NCI-H526 (cell line): ENCODE results near the gene FOCAD.

Source experiments
- DNase-seq, 2 experiments: peaks; one replicate each; lab custom pipeline; 2025; lab: John Stamatoyannopoulos, UW

FOCAD gene

DNA sequence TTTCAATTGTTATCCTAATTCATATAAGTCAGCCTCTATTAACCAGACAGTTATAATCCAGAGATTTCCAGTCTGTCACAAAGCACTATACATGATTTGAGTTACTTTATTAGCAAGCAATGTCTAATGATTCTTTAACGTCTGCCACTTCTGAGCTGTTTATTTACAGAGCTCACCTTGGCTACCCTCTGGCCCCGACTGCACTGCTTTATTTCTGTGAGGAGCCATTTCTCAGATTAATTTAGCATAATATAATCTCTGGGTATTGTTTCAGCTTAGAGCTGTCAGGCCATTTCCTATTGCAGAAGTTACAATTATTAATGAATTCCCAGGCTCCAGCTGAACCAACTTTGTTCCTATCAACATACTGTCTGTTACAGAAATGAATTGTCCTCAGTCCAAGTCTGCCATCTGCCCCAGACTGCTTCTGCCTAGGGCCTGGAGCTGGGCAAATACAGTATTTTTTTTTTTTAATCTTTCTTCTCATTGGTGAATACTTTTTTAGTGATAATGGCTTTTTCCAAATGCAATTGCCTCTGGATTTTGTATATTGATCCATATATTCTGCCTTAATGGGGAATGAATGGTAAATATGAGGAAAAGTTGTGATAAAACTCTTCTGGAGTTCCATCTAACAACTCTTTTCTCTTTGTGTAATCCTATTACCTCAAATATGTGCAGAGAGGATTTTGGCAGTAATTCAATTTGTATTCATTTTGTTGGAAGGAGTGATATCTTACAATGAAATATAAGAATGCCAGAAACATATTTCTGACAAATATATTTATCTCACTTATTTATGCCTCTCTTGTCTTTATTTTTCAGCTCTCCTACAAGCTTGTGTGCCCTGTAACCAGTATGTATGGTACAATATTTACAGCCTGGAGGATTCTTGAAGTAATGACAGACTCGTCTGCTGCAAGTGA, 104.7 kb downstream of the FOCAD start:
- DNase-seq, result no peak

DNA sequence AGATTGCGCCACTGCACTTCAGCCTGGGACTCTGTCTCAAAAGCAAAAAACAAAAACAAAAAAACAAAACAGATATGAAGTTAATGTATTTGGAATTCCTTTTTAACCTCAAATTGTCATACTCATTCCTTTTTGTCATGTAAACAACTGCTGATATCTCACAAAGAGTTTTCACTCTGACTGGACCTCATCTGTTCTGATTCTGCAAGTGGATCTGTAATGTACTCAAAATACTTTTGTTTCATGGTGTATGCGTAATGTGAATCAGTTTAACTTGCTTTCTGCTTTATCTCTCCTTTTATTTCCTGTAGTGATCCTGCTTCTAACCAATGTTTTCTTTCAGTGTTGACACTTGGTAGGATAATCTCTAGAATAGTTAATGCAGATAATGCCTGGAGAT, 106.7 kb downstream of the FOCAD start:
- no peak for DNase-seq

DNA sequence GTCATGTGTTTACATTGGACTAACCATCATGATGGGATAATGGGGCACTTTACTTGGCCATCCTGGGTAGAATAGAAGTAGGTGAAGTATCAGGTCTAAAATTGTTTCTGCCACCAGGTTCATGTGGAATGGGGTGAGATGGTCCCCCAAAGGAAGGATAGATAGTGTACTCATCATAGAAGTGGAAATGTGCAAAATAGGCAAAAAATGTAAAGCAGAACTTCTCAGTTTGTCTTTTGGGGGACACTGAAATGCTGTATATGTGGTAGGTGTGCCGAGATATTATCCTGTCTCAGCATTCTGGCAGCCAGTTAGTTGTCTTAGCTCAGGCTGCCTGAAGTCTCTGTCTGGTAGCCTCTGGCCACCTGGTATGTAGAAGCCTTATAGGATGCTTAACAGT, 107.6 kb downstream of the FOCAD start:
- no peak for DNase-seq

DNA sequence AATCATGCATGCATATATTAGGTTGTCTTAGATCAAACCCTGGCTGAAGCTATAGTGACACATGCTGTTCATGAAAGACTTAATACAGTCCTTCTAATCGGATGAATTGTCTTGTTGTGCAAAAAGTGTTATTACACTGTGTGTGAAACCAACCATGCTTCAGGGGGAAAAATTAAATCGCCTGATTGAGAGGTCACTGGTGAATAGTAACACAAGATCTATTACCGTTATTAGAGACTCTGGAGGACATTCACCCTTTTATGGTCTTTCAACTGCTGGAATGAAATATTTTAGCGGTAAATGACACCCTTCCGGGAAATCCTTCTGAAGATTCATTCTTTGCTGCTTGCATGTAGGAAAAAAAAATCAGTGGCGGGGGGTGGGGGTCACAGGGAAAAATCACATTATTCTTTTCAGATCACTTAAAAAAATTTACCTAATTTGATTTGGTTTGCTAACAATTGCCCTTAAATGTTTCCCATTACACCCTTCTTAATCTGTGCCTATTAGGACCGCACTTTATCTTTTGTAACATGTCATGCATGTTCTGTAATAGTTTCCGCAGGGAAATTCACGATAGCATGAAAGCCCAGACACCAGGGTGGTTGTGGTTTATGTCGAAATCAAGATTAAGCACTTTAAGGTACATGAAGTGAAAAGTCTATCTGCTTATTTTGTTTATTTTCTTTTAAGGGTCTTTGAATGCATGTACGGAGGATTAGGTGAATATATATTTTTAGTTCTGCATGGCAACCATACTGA, 120.6 kb downstream of the FOCAD start:
- no peak for DNase-seq

DNA sequence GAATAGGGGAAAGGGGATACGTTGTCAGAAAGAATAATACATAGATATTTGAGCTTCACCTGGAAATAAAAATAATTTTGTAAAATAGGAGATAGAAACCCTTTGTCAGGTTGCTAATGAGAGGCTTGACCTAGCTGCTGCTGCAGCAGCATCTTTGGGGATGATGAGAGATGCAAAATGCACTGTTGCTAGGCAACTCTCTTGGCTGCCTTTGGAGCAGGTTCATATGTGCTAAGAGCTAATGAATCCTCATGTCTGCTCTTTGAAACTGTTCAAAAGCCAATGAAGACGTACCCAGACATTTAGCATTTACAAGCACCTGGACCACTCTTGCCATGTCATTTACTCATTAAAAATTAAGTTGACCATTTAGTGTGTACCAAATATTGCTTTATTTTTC, 121.7 kb downstream of the FOCAD start:
- peak in 1 of 2 experiments; percentile 20 for DNase-seq

DNA sequence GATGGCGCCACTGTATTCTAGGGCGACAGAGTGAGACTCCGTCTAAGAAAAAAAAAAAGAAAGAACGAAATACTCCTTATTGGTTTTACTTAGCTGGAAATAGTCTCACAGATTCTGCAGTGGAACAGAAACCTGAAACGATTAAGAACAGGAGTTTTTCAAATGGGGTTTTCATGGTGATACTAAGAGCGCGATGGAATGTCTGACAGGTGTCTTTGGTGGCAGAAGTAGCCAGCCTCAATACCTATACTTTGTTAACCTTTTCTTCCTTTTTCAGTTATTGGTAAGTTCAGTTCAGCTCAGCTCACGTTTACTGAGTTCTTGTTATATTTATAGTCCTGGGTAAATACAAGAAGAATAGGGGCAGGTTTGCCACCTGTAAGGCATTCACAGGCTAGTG, 123.9 kb downstream of the FOCAD start:
- no peak for DNase-seq

DNA sequence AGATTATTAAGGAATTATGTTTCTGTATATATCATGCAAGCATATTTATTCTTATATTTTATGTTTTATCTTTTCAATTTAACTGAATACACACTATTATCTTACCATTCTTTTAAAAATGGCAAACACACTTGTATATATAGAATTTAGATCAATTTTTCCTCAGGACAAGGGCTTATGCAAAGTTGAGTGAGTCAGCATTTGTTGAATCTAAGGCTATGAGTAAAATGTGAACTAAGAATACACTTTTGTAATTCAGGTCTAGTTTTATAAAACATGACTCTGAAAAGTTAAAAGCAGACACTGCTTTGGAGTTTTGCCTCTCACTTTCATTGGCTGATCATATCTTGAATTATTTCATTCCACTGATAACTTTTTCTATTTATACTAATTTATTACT, 127.8 kb downstream of the FOCAD start:
- DNase-seq, result no peak

DNA sequence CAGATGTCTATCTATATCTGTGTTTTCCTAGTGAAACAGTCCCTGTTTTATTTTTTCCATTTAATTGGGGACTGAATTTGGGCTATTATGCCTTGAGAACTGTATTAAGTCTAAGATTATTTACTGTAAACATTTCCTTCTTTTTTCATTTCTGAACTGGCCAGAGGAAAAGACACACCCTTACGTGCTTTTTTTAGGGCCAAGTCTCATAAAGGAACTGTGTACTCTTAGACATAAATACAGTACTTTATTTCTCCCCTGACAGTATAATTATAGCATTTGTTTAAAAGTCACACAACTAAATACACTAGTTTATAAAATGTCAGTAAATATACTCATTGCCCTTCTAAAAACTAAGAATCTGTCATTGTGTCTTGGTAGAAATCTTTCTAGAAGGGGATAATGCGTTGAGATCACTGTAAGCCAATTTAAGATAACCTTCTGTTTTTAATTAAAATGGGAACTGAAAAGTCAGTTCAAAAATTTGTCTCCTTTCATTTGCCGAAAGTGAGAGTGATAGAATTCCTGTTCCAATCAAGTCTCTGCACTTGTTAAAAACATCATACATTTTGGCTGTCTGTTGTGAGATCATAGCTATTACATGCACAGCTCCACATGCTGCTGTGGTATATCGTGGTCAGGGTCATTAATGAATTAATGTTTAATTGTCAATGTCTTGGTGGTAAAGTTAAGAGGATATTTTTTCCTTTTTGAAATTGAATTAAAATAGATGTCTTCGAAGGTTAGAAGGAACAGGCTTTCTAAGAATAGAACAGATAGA, 132.1 kb downstream of the FOCAD start:
- no peak for DNase-seq

DNA sequence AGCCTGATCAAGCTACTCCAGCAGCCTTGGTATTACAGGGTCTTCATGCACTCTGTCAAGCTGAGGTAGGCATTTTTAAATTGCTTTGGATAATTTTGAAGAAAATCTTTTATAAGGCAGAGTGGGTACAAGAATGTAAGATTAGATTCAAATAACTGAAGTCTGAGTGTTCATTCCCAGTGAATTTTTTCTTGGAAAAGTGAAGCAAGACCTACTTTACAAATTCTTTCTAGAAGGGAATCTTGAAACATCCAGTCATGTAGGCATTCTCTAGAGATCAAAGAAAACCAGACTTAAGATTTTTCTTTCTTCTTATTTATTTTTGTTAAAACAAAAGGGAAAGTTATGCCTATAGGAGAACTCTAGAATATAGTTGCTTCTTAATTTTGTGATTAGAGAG, 139.0 kb downstream of the FOCAD start:
- no peak for DNase-seq

DNA sequence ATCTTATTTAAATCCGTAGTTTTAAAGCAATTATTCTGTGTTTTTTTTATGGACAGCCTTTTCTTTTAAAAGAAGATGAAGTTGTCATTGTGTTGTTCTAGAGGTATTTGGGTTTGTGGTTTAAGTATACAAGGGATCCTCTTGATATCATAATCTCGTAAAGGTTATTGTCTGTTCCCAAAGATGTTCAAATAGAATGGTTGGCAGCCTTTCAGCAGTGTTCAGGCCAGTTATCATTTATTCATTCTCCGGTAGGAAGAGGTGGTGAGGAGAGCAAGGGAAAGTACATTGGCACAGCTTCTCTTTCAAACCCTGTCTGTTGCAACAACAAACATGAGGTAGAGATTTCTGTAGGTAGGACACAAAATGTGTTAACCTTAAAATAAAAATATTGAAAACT, 147.0 kb downstream of the FOCAD start:
- DNase-seq, result no peak

DNA sequence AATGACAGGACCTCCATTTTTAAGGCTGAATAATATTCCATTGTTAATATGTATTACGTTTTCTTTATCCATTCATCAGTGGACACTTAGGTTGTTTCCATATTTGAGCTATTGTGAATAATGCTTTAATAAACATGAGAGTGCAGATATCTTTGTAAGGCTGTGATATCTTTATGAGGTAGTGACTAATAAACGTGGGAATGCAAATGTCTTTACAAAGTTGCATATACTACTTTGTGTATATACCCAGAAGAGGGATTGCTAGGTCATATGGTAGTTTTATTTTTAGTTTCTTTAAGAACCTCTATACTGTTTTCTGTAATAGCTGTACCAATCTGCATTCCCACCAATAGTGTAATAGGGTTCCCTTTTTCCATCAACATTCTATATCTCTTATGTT, 148.7 kb downstream of the FOCAD start:
- no peak for DNase-seq

DNA sequence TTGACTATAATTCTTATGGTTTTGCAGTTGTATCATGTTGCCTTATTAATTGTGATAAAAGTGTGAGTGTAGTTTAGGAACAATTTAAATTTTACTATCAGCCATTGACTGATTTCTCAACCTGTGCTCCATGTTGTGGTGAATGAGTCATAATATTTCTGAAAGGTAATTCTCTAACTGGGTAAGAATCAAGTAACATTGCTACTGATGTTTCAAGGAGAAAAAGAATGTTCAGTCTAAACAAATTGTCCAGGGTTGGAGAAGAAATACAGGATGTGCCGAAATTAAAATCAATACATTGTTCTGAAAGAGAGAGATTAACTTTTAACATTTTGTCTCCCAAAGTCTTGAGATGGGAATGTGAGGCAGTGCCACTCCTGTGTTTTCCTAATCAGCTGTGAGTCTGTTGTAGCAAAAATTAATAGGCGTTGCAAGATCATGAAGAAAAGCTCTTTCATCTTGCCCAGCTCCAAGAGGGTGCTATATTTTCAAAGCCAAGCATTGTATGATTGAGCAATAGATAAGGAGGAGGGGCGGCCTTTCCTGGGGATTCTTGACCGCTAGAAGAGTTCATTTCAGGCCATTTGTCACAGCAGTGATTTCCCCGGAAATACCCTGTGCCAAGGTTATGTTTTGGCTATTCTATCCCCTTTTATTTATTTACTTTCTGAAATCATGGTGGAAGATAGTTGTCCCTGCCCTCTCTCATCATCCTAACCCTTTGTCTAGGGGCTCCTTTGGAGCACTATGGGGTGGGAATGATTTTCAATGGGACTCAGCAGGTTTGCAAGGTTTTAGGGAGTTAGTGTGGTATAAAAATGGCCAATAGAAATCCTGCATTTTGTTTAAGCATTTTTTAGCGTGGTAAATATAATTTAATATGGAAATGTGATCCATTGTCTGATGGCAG, 151.6 kb downstream of the FOCAD start:
- DNase-seq, result no peak

DNA sequence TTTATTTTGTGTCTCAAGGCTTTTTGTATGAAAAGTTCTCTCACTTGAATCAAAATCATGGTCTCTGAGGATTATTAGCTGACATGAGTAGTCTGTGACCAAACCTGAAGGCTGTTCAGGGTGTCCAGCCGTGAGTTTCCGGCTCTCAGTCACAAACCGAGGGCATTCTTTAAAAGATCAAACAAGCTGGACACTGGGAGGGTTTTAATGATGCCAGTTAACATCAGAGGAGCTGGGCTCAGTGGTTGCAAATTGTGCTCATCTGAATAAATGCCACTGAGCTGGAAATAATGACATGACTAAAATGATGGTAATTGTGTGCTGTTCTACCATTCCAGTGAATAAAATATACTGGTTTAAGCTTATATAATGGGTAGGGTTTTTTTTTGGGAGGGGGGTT, 153.1 kb downstream of the FOCAD start:
- DNase-seq, result no peak

DNA sequence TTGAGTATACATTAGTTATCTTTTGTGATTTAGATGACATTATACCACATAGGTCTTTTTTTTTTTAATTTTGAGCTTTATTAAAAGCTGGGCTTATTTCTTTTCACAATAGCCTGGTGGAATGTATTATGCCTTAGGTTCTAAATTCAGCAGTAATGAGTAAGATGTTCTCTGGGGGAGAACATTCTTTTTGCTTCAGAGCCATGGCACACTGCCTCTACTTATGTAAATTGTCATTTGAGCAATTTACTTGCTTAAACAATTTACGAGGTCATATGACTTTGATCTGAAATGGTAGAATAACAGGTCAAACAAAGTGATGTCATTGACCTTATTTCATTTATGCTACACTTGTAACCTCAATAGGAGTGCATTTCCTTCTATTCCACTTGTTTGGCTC, 154.2 kb downstream of the FOCAD start:
- DNase-seq, result no peak

DNA sequence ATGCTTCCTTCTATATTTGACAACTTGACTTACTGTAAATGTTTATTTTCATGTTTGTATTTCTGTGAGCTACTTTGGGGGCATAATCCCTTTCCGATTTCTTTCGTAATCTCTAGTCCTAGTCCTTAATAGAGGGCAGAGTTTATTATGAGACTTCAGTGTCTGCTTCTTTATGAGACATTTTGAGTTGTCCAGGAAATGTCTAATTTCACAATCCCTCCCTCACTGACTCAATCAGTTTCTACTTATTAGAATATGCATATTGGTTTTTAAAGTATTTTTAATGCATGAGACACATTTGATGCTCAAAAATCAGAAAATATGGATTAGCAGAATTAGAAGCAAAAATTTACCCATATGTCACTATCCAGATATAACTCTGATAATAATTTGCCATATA, 160.9 kb downstream of the FOCAD start:
- no peak for DNase-seq

DNA sequence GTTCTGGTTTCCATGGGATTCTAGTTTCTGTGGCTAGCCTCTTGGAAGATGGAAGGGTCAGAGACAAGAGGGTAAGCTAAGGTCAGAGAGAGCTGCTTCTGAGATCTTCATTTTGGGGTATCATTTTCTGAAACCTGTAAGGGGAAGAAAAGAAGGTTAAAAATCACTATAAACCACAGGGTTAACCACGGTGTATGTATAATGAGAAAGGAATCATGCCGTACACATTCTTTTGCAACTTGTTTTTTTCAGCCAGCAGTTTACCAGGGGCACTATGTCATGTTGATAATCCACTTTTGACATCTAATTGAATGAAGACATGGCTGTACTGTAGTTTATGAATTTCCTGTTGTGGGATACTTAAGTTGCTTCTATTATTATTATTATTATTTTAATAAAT, 164.4 kb downstream of the FOCAD start:
- no peak for DNase-seq

DNA sequence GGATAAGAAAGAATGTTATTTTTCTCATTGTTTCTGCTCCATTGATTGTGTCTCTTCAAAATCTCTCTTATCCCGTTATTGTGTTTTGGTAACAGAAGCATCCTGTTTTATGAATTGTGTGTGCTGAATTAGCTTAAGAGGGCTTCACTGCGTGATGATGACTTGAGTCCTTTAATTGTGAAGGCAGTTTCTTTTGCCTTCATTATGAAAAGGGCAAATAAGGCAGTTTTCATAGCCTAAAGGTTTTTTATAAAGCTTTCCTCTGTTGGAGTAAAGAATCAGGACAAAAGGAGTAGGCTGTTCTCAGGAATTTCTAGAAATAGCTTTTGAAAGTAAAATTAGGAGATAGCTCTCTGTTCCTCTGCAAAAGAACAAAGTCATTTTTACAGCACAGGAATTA, 169.8 kb downstream of the FOCAD start:
- no peak for DNase-seq

DNA sequence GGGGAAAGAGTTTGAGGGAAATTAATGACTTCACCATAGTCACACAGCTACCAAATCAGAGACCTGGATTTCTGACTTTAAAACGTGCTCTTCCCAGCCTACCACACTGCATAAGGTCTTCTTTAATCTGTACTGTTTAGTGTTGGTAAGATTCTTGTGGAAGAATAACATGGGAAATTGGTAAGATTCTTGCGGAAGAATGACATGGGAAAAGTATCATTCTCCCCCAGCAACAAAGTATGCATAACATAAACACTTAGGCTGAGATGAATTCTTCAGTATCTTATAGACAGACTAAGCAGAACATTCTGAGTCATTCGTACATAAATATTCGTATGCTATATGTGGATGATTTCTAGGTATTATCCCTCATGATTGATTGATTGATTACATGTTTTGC, 170.4 kb downstream of the FOCAD start:
- DNase-seq, result no peak

DNA sequence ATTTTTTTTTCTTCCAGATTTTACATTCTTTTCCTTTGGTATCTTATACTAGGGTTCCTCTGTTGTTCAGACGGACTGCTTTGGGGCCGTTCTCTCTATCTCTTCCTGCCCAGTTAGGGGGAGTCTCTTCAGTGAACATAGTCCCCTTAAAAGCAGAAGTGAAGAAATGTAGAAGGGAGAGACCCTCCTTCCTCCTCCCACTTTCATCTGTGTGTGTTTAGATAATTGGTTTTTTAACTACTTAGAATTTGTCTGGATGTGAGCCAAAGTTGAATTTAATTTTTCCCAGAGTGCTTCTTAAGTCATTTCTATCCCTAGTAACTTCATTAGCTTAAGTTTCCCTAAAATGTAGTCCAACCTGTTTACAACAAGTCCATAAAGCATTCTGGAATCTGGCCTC, 179.9 kb downstream of the FOCAD start:
- no peak for DNase-seq

DNA sequence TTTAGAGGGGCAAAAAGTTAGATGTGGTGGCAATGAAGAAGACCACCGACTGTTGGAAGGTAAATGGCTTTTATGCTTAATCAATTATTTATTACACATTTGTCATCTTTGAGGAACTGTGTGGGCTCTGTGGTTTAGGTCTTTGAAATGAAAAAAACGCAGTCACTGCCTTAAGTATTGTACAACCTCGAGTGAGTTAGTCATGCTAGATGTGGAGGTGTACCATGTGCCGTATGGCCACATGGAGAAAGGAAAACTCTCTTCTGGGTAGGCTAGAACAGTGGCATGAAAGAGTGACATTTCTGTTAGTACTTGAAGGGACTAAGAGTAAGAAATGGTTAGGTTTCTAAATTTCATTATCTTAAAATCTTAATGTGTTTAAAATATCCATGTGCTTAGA, 181.3 kb downstream of the FOCAD start:
- no peak for DNase-seq

DNA sequence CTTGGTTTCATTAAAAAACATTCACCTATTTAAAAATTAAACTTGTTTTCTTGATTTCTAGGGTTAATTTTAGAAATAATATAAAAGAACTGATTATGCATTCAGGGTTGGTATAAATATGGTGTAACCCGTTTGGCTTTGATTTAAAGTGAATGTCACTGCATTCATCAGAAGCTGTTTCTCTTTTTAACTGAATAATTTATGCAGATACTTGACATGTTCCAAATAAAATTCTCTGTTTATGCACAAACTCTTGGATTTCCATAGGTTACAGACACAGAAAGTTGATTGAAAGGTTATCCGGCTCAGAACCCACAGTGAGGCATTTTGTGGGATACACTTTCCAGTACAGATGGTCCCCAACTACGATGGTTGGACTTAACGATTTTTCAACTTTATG, 186.1 kb downstream of the FOCAD start:
- DNase-seq, result no peak
